NCI-H1092 (cell line): ENCODE results near the gene SP8.

Experiments used
- DNase-seq: peaks from one replicate; lab custom pipeline; 2025; lab: John Stamatoyannopoulos, UW

SP8 gene

DNA sequence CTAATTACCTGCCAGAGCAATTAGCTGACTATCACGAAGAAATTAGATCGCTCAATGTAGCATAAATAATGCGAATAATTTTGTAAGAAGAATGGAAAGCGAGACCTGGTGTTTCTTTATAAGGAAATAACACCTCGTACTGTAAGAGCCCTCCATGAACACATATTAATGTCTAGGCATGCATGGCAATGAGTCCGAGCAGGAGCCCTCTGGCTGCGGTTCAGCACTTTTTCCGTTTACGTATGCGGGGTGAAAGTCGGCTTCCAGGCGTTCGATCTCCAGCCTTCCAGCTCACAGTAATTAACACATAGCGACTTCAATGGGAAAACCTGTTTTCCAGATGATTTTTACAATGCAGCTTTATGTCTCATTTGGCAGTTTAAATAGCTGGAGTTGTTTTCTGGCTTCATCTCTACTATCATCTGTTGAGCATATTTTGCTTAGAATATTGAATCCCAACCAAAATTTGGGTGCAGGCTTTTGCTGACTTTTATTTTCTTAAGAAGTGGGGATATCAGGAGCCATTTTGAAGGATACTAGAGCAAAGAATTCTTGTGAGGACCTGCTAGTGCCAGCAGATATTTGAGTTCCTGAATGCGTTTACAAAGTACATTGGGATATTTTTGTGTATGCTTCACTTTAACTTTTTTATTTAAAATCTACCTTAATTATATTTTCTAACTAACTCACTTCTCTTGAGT is 7.2 kb upstream of the SP8 start:
- no peak for DNase-seq

GRCh38 chr7:20793248-20793647 is 6.6 kb upstream of the SP8 start:
- no peak for DNase-seq

DNA sequence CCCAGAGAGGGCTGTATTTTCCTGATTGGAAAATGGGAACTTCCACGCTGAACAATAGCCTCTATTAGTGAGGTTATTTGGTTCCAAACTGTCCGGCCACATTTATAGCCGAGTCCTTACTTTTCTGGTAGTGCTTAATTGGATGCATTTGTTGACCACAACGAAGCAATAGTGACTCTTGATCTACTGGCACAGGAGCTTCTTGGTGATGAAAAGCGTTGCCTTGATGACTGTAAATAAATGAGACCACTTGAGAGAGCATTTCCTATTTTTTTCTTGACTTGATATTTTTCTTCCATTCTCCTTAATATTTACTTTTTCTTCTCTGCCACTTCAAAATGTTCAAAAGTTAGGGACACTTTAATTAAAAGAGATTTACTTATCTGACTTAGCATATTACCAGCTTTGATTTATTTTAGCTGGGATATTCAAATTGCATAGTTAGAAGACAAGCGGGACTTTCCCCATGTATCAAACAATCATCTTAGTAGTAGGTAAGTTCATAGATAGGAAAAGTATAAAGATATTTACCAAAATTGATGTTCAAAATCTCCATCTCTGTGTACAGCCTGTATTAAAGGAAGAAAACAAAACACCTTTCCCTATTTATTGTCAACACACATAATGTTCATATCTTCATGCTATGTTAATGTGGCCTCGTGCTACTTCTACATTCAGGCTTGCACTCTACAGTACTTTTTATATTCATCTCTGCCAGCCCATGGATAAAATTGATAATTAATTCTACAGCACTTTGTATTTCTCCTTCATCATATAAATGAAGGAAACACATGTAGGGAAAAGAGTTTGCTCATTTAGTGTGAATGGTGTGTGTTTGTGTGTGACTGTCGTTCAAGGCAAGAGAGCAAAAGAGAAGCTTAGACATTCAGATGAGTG is 5.1 kb upstream of the SP8 start:
- DNase-seq, result no peak

DNA sequence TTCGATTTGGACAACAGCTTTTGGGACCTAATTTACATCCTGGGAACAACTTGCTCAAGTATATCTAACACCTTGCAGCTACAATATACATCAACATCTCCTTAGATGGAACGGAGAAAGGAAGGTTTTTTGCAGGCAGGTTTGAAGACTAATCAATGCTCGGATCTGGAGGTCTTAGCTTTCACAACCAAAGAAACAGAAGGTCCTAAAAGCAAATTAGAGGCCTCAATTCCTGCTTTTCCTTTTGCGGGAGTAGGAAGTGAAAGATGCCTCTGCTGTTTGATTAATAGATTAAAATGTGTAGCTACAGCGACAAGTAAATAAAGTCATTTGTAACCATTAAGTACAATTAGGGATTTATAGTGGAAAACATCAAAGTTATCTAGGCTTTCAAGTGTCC is 3.7 kb upstream of the SP8 start:
- no peak for DNase-seq

DNA sequence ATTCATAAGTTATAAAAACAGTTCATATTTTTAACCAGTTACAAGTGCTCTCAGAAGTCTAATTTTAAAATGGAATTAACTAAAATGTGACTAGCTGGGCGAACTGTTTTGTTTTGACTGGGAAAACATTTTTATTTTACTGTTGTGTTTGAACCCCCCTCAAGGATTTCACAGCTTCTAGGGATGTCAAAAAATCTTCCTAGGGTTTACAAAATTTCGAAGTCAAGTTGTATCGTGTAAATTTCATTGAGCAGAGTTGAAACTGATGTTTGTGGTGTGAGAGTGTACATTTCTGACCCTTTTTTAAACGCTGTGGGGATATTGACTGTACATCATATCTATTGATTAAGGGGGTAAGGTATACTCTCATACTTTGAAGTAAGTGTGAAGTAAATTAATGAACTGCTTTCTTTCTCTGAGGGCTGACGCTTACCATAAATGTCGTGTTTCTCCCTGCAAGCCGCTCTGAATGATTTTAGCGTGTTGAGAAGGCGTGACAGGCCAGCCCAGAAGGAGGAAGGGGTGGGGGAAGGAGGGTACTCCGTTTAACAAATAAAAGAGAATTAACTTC is 1.8 kb upstream of the SP8 start:
- no peak for DNase-seq

- no peak for DNase-seq
Observed at GRCh38 chr7:20787660-20788419, 1.2 kb upstream of the SP8 start.

DNA sequence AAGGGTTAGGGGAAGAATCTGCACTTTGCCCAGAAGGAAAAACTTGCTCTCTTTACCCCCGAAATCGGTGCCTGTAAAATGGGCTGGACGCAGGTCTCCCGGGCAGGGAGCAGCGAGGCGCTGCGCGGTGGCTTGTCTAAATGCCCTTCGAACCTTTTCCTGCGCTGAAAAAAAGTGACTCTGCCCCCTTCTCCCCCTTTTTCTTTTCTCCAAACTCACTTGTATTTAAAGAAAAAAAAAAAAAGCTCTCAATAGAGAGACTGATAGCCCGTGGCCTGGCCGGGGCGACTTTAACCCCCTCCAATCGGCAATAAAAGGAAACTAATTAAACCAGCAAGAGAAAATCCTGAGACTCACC is 286 bp downstream of the SP8 start:
- DNase-seq, result no peak

DNA sequence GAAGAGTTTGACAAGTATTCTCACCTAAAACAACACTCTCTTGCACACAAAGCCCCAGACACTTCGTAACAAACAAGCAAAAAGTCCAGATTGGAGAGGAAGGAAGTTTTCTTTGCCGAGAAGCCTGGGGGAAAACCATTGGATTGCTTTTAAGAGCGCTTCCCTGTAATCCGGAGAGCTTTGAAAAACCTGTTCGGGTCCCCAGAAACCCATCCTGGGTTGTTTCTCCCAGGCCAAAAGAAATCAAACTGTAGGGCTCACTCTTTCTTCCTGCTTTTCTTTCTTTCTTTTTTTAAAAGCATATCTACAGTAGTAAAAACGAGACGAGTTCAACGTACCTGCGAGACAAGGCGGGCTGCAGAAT is 655 bp downstream of the SP8 start:
- DNase-seq, result no peak

DNA sequence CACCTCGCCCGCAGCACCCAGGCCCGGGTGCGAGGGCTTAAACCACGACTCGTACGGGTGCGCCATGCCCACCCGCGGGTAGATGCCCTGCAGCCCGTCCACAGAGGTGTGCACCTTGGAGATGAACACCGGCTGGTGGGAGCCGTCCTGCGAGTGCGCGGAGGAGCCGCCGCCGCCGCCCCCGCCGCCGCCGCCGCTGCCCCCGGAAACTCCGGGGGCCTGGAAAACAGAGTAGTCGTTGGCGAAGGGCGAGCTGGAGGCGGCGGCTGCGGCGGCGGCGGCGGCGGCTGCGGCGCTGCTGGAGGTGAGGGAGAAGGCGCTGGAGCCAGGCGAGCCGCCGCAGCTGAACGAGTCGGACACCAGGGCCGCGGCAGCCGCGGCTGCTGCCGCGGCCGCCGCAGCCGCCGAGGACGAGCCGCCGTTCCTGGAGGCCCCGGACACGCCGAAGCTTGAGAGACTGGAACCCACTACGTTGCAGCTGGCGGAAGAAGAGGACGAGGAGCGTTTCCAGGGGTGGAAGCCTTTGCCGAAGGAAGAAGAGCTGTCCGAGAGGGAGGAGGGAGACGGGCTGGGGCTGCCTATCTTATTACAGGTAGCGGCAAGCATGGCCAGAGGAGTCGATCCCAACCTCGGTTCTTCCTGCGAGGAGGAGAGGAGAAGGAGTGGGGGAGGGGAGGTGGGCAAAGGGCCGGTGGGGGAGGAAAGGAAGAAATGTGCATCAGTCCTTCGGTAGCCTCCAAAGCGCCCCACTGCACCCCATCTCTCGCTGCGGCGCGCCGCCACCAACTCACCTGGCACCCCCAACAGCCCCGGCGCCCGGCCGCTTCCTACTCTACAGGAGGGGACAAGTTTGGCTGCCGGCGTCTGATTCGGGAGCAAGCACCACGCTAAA is 1.3 kb downstream of the SP8 start:
- DNase-seq, result peak; percentile 58

DNA sequence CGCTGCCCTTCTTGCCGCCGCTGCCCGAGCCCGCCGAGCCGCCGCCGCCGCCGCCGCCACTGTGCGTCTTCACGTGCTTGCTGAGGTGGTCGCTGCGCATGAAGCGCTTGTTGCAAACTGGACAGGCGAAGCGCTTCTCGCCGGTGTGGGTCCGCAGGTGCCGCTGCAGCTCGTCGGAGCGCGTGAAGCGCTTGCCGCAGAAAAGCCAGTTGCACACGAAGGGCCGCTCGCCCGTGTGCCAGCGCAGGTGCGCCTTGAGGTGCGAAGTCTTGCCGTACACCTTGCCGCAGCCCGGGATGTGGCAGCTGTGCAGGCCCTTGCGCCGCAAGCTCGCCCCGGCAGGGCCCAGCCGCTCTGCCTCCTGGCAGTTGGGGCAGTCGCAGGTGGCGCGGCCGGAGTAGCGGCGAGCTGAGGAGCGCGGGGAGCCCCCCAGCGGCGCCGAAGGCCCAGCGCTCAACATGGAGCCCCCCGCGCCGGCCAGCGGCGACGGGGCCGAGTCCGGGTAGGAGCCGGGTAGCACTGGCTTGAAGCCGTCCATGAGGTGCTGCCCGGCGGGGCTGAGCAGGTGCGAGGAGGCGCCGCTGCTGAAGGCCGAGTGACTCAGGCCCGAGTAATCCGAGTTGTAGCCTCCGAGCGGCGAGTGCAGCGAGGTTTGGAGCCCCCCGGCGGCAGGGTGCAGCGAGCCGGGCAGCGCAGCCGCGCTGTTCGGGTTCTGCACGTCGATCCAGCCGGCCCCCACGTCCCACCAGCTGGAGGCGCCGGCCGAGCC is 2.1 kb downstream of the SP8 start:
- DNase-seq, result peak; percentile 55

DNA sequence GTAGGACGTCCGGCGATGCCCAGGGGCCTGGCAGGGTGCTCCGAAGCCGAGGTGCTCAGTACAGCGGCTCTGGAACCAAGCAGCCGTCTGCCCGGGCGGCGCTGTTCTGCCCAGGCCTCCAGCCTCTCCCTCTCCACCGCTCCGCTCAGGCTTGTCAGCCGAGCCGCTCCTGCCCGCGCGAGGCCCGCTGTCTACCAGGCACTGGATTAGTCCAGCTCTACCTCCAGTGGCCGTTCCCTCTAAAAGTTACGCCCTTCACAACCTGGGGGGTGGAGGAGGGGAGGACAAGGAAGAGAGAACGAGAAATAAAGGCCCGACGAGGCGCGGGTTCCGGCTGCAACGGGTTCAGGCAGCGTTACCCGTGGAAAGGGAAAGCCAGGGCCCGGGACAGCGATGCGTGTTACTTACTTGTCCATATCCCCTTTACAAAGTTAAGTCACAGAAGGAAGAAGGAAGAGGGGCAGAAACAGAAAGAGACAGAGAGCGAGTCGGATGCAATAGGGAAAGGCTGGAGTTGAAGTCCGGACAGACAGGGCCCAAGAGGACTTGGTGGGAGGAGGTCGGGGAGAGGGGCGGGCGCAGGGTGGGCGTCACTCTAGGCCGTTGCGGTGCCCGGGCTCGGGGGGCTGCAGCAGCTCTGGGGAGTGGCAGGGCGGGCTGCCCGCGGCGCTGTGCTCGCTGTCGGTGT is 2.8 kb downstream of the SP8 start:
- peak; percentile 51 for DNase-seq

DNA sequence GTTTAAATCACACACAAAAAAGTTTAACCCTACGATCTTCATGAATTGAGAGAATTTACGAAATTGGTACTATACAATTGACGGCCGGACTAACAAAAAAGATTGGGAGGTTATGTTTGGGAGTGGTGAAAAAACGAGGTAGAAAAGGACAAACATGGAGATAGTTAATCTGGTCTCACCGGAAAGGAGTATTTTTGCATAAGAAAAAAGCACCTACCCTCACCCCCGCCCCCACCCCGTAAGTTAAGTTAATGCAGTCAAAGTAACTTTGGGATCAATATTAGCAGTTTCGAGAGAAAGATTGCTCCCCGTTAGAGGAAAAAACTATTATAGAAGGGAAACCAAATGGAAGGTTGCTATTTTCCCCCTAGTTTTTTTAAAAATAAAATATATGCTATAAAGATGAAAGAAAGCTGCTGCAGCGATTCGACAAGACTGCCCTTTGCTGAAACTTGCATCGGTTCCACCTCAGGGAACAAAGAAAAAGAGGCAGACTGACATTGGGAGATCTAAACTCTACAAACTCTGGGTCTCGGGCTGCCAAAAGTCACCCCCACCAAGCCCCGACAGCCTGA is 3.5 kb downstream of the SP8 start:
- no peak for DNase-seq

- no peak for DNase-seq
Observed at GRCh38 chr7:20779041-20779440, 7.6 kb downstream of the SP8 start.

DNA sequence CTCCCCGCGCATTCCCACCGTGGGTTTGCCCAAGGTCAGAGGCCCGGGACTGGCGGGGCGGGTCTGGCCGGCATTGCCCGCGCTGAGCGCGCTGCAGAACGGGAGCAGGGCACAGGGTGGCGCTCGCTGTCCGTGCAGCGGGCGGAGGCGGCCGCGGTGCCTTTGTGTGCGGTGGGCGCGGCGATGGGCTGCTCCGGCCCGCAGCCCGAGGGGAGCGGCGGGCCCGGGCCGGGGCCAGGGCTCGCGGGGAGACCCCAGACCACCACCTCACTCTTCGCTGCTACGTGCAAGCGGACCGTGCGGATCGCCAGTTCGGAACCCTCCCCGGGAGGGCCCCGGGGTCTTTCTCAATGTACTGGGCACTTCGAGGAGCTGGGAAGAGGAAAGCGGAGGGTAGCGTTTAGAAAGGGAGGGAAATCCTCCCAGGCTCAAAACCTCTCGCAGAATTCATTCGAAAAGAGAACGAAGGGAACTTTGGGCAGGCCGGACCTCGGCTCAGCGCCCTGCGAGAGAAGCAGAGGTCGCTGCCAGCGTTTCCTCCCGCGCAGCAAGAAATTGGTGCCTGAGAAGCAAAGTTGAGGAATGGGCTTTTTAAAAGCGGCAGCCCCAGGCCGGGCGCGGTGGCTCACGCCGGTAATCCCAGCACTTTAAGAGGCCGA is 8.5 kb downstream of the SP8 start:
- no peak for DNase-seq

DNA sequence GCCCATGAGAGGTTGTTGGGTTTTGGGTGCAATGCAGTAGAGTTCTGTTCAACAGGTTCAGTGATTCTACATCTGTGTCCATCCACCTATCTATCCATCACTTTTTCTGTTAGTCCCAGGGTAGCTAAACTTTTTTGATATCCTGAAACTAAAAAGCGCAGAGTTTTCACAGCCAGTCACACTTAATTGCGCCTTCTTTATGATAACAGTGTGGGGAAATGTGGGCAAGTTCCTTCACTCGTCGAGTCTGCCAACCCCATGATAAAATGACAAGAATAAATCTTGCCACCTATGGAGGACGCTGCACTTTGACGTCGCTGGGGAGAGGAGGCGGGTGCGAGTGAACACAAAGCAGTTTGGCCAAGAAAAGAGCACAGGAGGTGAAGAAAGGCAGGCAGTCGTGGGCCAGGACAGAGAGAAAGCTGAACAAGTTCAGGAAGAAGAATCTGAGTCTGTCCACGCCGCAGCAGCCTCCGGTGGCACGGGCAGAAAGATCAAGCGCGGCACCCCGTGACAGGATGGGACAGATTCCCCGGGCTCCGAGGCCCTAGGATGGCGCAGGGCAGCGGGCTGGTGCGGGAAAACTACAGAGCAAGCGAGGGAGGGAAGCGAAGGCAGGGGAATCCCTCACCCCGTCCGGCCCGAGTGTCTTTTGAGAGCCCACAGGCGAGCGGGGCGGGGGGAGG is 9.2 kb downstream of the SP8 start:
- DNase-seq, result no peak

DNA sequence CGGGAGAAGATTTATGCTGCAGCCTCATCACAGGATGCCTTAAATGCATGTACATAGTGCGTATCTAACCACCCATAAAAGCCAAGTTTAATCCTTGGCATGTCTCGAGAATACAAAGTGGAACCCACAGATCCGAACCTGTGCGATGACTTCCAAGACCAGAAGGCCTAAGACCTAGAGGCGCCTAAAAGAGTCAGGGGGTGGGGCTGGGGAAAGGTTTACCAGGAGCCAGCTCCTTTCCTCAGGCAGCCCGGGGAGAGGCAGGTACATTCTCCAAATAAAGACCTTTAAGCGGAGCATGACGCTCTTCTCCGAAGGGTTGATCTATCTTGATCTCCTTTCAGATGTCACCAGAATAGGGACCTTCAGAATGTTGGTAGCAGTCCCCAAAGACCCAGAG is 9.7 kb downstream of the SP8 start:
- no peak for DNase-seq

DNA sequence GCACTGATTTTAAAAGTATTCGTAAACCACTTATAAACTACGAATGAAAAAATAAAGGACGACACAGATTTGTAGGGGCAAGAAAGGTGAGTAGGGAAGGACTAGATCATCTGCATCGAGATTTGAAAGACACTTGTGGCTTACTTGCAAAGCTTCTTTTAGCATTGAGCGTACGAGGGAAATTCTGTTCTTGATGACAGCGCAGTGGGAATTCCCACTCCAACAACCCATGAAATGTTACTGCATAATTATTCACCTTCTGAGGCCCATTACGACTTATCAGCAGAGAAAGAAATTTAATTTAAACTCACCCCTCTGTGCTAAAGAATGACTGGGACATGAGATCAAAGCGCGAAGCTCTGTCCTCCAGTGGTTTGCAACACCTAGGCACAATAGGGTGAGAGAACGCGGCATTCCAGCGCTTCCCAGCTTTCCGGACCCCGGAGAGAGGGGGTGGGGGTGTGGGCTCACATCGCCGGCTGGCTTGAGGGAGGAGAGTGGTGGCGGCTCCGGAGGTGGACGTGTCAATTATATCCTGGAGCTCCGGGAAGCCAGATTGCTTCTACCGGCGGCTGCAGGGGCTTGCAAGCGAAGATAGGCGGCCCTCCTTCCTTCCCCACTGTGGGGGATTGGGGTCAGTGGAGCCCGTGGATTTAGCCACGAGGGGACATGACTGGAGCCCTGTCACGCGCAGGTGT is 10.3 kb downstream of the SP8 start:
- DNase-seq, result no peak

GRCh38 chr7:20754001-20754400 is 32.7 kb downstream of the SP8 start:
- DNase-seq, result no peak
